ENCODE measurements around the gene TRPM3. TPM values are rescaled to one million over a fixed set of nuclear protein-coding genes. Genes with fewer than 3 reads are reported as not detected.

Gene TRPM3
- total RNA-seq, 1 experiment from 2014 or later: not detected

DNA sequence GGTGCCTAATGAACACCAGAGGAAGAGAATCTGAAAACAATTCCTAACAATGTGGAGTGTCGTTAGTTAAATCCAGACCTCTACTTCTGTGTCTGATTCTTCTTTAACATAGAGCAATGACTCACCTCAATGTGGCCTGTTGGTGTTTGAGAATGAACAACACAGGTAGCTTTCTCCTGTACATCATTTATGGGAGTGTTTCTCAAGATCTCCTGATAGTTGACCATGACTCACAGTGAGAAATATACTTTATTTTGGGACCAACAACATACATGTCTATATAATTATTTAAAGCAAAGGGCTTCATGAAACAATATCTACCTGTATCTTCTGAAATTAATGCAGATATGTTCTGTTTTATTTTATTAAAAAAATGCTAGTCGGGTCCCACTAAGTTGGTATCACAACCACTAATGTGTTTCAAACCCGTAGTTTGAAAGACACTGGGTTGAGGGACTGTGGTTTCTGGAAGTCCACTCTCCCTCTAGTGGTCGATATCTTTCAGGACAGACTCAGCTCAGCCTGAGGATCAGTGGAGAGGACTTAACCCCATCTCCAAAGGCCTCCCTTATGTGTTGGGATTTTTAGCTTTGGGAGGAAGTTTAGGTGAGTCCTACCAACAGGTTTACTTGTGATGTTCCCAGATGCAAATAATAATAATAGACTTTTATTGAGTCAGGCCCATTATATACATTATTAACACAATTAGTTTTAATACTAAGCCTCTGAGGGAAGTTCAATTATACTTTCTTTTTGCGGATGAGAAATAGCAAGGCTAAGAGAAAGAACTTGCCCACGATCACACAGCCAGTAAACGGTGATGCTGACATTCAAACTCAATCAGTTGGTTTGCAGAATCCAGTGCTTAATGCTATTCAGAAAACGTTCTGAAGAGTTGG, 636.9 kb downstream of the TRPM3 start:
- ATAC-seq (peak; percentile 89), DNase-seq (peak; percentile 53)
- Histone ChIP-seq H3K27ac (ENCODE audit: low read length) (no peak overlapping the region), H3K4me1 (ENCODE audit: insufficient read depth, low read length) (0 out of 2 replicates have a peak, but pooled peaks cover 5% of the 10 kb centered on the region), H3K36me3 (ENCODE audit: low read depth, low read length) (no peaks in the 10 kb centered on the region), H3K27me3 (ENCODE audit: low read length) (no peaks in the 10 kb centered on the region), H3K9me3 (ENCODE audit: low read length) (no peaks in the 10 kb centered on the region), H3F3A (ENCODE audit: low read length, unreplicated experiment) (no peaks in the 10 kb centered on the region), H3K4me2 (ENCODE audit: low read length) (no peak overlapping the region), H4K20me1 (ENCODE audit: low read length) (no peaks in the 10 kb centered on the region), H2AFZ (ENCODE audit: low read length) (no peak overlapping the region), H3K9me2 (replicated peaks; ENCODE audit: low read length) (no peaks in the 10 kb centered on the region), H3K9ac (ENCODE audit: low read length) (no peak overlapping the region), H3K79me2 (ENCODE audit: low read length) (no peaks in the 10 kb centered on the region), H3K4me3 (ENCODE audit: low read length) (no peak overlapping the region)
- POLR2A ChIA-PET (ENCODE audit: unreplicated experiment): no interaction called here
- CTCF ChIA-PET: no interaction called here
- intact Hi-C loops (cut with micrococcal nuclease): loop anchor here (1.0 to 5.0 kb wide), 2 partner anchors 65 to 142 kb away; no protein-coding TSS in a partner anchor
- TF ChIP-seq EZH2 (IDR thresholded peaks at IDR 0.05; ENCODE audit: low read length, unreplicated experiment) (no peak), CTCF (conservative IDR thresholded peaks at IDR 0.05; ENCODE audit: low read depth, low read length) (peak; percentile 66)
- BruUV-seq (replicated peaks): no TSS peak

- no peaks in the 10 kb centered on the region for H3K9me2 ChIP-seq (replicated peaks; ENCODE audit: low read length)
- no peaks in the 10 kb centered on the region for H3F3A ChIP-seq (ENCODE audit: low read length, unreplicated experiment)
- DNase-seq (no peak), ATAC-seq (no peak)
- H3K9ac ChIP-seq (ENCODE audit: low read length): no peak overlapping the region
- H3K4me3 ChIP-seq (ENCODE audit: low read length): no peak overlapping the region
- intact Hi-C loops (cut with micrococcal nuclease): loop anchor here (5.0 kb wide), 1 partner anchor 139 kb away; no protein-coding TSS in a partner anchor
- no peak overlapping the region for H3K27ac ChIP-seq (ENCODE audit: low read length)
- ChIA-PET CTCF (no interaction called here), POLR2A (ENCODE audit: unreplicated experiment) (no interaction called here)
- 0 out of 2 replicates have a peak, but pooled peaks cover 5% of the 10 kb centered on the region for H3K4me1 ChIP-seq (ENCODE audit: insufficient read depth, low read length)
- no peak for TF ChIP-seq EZH2 (IDR thresholded peaks at IDR 0.05; ENCODE audit: low read length, unreplicated experiment)
- no peak for TF ChIP-seq EZH2phosphoT487 (IDR thresholded peaks at IDR 0.05; ENCODE audit: borderline replicate concordance, low read length)
- no peak for TF ChIP-seq CTCF (conservative IDR thresholded peaks at IDR 0.05; ENCODE audit: low read depth, low read length)
- H2AFZ ChIP-seq (ENCODE audit: low read length): no peak overlapping the region
- H3K79me2 ChIP-seq (ENCODE audit: low read length): no peaks in the 10 kb centered on the region
- H4K20me1 ChIP-seq (ENCODE audit: low read length): no peaks in the 10 kb centered on the region
- H3K36me3 ChIP-seq (ENCODE audit: low read depth, low read length): no peaks in the 10 kb centered on the region
- H3K9me3 ChIP-seq (ENCODE audit: low read length): no peaks in the 10 kb centered on the region
- BruUV-seq (replicated peaks): no TSS peak
- no peaks in the 10 kb centered on the region for H3K27me3 ChIP-seq (ENCODE audit: low read length)
- no peak overlapping the region for H3K4me2 ChIP-seq (ENCODE audit: low read length)
These were observed 640.0 kb downstream of the TRPM3 start for GRCh38 chr9:70481471-70481870.

Data from PC-3 (cell line).